HCT116 (cell line): ENCODE measurements around the gene SPG7. TPM values are rescaled to one million over a fixed set of nuclear protein-coding genes. Genes with fewer than 3 reads are reported as not detected.

Source experiments
- ATAC-seq: fragments of 200-7000 bp; cut with Tn5 transposase; 2 replicates; pipeline ENCODE4 v1.9.1; 2020; ENCODE audit warnings: mild to moderate bottlenecking, moderate library complexity
- BruUV-seq: library from RNA; stranded (reverse); fragments of 400-500 nt; replicated peaks from 2 replicates; lab custom pipeline; 2021; lab: Mats Ljungman, UMichigan
- CTCF ChIA-PET: fragments of 300-600 bp; sonication (Branson Sonifier 250); formaldehyde crosslinking; loops from one replicate; lab custom pipeline; 2021; ENCODE audit warnings: antibody characterized with exemption; lab: Charles Lee
- POLR2A ChIA-PET: fragments of 300-600, 350-600 bp; sonication (Branson Sonifier 250); formaldehyde crosslinking; loops from one replicate; lab custom pipeline; 2021; ENCODE audit warnings: antibody characterized with exemption; lab: Charles Lee
- RAD21 ChIA-PET, 2 experiments: fragments of 300-600 bp; sonication (Branson Sonifier 250); formaldehyde crosslinking; loops; one replicate each; lab custom pipeline; 2023; ENCODE audit warnings: low total read pairs in 2 of 2; ENCODE audit not compliant: uncharacterized antibody in 2 of 2, unreplicated experiment in 2 of 2, low non-redundant PET in 1 of 2; lab: Charles Lee
- DNase-seq: peaks from one replicate; pipeline ENCODE4 v3.0.0-alpha.2; 2010; ENCODE audit warnings: low read depth, low spot score
- H2AFZ ChIP-seq: fragments of 200-600 bp; shearing (Covaris generic), sonication (generic); 2 replicates; pipeline ENCODE4 v1.6.1; 2017; ENCODE audit warnings: low read depth, mixed run types, mixed read lengths, antibody characterized with exemption, low read length; ENCODE audit not compliant: poor library complexity, severe bottlenecking
- H3K27ac ChIP-seq: 2 replicates; pipeline ENCODE4 v1.5.1; 2012; ENCODE audit warnings: low read depth, low read length
- H3K27me3 ChIP-seq: fragments of 200-600 bp; sonication (generic); 2 replicates; pipeline ENCODE4 v1.6.1; 2016; ENCODE audit warnings: mixed run types, low read length, mixed read lengths; ENCODE audit not compliant: insufficient read depth
- H3K36me3 ChIP-seq, 2 experiments: fragments of 200-500 bp in 1 of 2; fragments of 200-600 bp in 1 of 2; sonication (Bioruptor generic) in 1 of 2; sonication (generic) in 1 of 2; 2 replicates each; pipeline versions ENCODE4 v1.5.1 to v1.6.1; 2014 to 2016; ENCODE audit warnings: low read length in 2 of 2, inconsistent platforms in 1 of 2, mixed read lengths in 1 of 2, mixed run types in 1 of 2; ENCODE audit not compliant: insufficient read depth in 2 of 2, control insufficient read depth in 1 of 2
- H3K4me1 ChIP-seq, 2 experiments: fragments of 200-600 bp in 1 of 2; sonication (generic) in 1 of 2; 2 replicates each; pipeline versions ENCODE4 v1.5.1 to v1.6.1; 2012 to 2017; ENCODE audit warnings: low read length in 2 of 2, inconsistent platforms in 1 of 2, mild to moderate bottlenecking in 1 of 2, mixed read lengths in 1 of 2, mixed run types in 1 of 2, moderate library complexity in 1 of 2; ENCODE audit not compliant: insufficient read depth in 2 of 2, control insufficient read depth in 1 of 2
- H3K4me2 ChIP-seq: fragments of 200-600 bp; sonication (generic); 2 replicates; pipeline ENCODE4 v1.6.1; 2017; ENCODE audit warnings: mixed run types, low read length, mixed read lengths
- H3K4me3 ChIP-seq, 2 experiments: fragments of 200-600 bp in 1 of 2; sonication (generic) in 1 of 2; replicated peaks in 1 of 2; 2 replicates each; pipeline ENCODE4 v1.5.1; 2011 to 2016; ENCODE audit warnings: low read length in 2 of 2, control low read depth in 1 of 2, low read depth in 1 of 2, mild to moderate bottlenecking in 1 of 2, mixed read lengths in 1 of 2, mixed run types in 1 of 2
- H3K79me2 ChIP-seq: fragments of 200-600 bp; sonication (generic); 2 replicates; pipeline ENCODE4 v1.6.1; 2017; ENCODE audit warnings: mild to moderate bottlenecking, mixed run types, low read length, moderate library complexity, mixed read lengths; ENCODE audit not compliant: insufficient read depth
- H3K9ac ChIP-seq: fragments of 200-600 bp; sonication (generic); 2 replicates; pipeline ENCODE4 v1.6.1; 2016; ENCODE audit warnings: low read length, mixed read lengths
- H3K9me2 ChIP-seq: fragments of 200-600 bp; sonication (generic), shearing (Covaris generic); 2 replicates; pipeline ENCODE4 v1.6.1; 2017; ENCODE audit warnings: mixed run types, mild to moderate bottlenecking, moderate library complexity; ENCODE audit not compliant: insufficient read depth
- H3K9me3 ChIP-seq, 2 experiments: fragments of 200-500 bp in 1 of 2; fragments of 200-600 bp in 1 of 2; sonication (Bioruptor generic) in 1 of 2; sonication (generic) in 1 of 2; 2 replicates each; pipeline ENCODE4 v1.6.1; 2014 to 2017; ENCODE audit warnings: low read length in 2 of 2, mixed read lengths in 2 of 2, inconsistent platforms in 1 of 2, low read depth in 1 of 2, mild to moderate bottlenecking in 1 of 2, mixed run types in 1 of 2, moderate library complexity in 1 of 2; ENCODE audit not compliant: control insufficient read depth in 1 of 2, insufficient read depth in 1 of 2
- H4K20me1 ChIP-seq: fragments of 200-600 bp; sonication (generic), shearing (Covaris generic); 2 replicates; pipeline ENCODE4 v1.6.1; 2017; ENCODE audit warnings: mixed run types, mild to moderate bottlenecking, moderate library complexity; ENCODE audit not compliant: insufficient read depth
- CEBPB ChIP-seq: IDR thresholded peaks from 2 replicates; pipeline ENCODE4 v1.6.1; 2012; ENCODE audit warnings: low read depth
- EGR1 ChIP-seq: IDR thresholded peaks from 2 replicates; pipeline ENCODE4 v1.6.1; 2012; ENCODE audit warnings: low read depth
- ELF1 ChIP-seq: IDR thresholded peaks from 2 replicates; pipeline ENCODE4 v1.6.1; 2012; ENCODE audit warnings: low read depth, borderline replicate concordance
- EZH2 ChIP-seq: fragments of 200-600 bp; sonication (generic); IDR thresholded peaks from 2 replicates; pipeline ENCODE4 v1.6.1; 2017; ENCODE audit warnings: antibody characterized with exemption, mixed run types
- EZH2phosphoT487 ChIP-seq: fragments of 200-600 bp; IDR thresholded peaks from 2 replicates; pipeline ENCODE4 v1.6.1; 2018; ENCODE audit warnings: antibody characterized with exemption, borderline replicate concordance
- POLR2A ChIP-seq: IDR thresholded peaks from 2 replicates; pipeline ENCODE4 v1.7.0; 2011; ENCODE audit warnings: borderline replicate concordance; ENCODE audit not compliant: insufficient read depth, insufficient read length; ENCODE audit errors: extremely low read depth
- POLR2AphosphoS5 ChIP-seq: IDR thresholded peaks from 2 replicates; pipeline ENCODE4 v1.6.1; 2011; ENCODE audit warnings: mild to moderate bottlenecking, low read depth, low read length, moderate library complexity
- RAD21 ChIP-seq: IDR thresholded peaks from 2 replicates; pipeline ENCODE4 v1.6.1; 2012; ENCODE audit warnings: low read depth, mild to moderate bottlenecking
- SIN3A ChIP-seq: IDR thresholded peaks from 2 replicates; pipeline ENCODE4 v1.6.1; 2012; ENCODE audit warnings: low read depth
- SP1 ChIP-seq: IDR thresholded peaks from 2 replicates; pipeline ENCODE4 v1.6.1; 2012; ENCODE audit warnings: low read depth
- SRF ChIP-seq: IDR thresholded peaks from 2 replicates; pipeline ENCODE4 v1.6.1; 2012; ENCODE audit warnings: low read depth
- YY1 ChIP-seq: IDR thresholded peaks from 2 replicates; pipeline ENCODE4 v1.6.1; 2011; ENCODE audit warnings: low read length, low read depth, moderate library complexity, mild to moderate bottlenecking; ENCODE audit not compliant: insufficient replicate concordance; ENCODE audit errors: extremely low read depth
- ZFX ChIP-seq: fragments of 450-650 bp; IDR thresholded peaks from 2 replicates; pipeline ENCODE4 v1.6.1; 2017
- ZNF274 ChIP-seq: fragments of 200-500 bp; sonication (Bioruptor generic); IDR thresholded peaks from 2 replicates; pipeline ENCODE4 v1.6.1; 2014; ENCODE audit warnings: mild to moderate bottlenecking, low read depth, low read length, inconsistent platforms
- intact Hi-C: fragments of 100-400 bp; cut with micrococcal nuclease; formaldehyde crosslinking; loops from 2 replicates; pipeline ENCODE4 v1.10.0; 2022
- total RNA-seq: library from RNA; stranded (reverse); gene quantifications from one replicate; pipeline ENCODE4 v1.2.1, GENCODE V29; 2021; ENCODE audit not compliant: unreplicated experiment
- TF ChIP-seq, protein P1 (sequence below), 3 experiments: fragments of 200-600 bp in 1 of 3; sonication (generic) in 1 of 3; IDR thresholded peaks in 2 of 3; conservative IDR thresholded peaks in 1 of 3; 2 replicates each; pipeline ENCODE4 v1.5.1; 2012 to 2017; ENCODE audit warnings: low read depth in 2 of 3, low read length in 2 of 3, antibody characterized with exemption in 1 of 3, borderline replicate concordance in 1 of 3, control low read depth in 1 of 3, mild to moderate bottlenecking in 1 of 3, mixed read lengths in 1 of 3, mixed run types in 1 of 3, moderate library complexity in 1 of 3; ENCODE audit not compliant: insufficient read depth in 1 of 3
- TF ChIP-seq, protein P2 (sequence below): IDR thresholded peaks from 2 replicates; pipeline ENCODE4 v1.6.1; 2012; ENCODE audit warnings: low read depth
- TF ChIP-seq, protein P3 (sequence below): IDR thresholded peaks from 2 replicates; pipeline ENCODE4 v1.6.1; 2011; ENCODE audit warnings: mild to moderate bottlenecking, low read length, moderate library complexity; ENCODE audit not compliant: insufficient replicate concordance; ENCODE audit errors: extremely low read depth
- TF ChIP-seq, protein P4 (sequence below): IDR thresholded peaks from 2 replicates; pipeline ENCODE4 v1.6.1; 2012

The SPG7 gene
- total RNA-seq, 1 experiment from 2014 or later, result 116 TPM

DNA sequence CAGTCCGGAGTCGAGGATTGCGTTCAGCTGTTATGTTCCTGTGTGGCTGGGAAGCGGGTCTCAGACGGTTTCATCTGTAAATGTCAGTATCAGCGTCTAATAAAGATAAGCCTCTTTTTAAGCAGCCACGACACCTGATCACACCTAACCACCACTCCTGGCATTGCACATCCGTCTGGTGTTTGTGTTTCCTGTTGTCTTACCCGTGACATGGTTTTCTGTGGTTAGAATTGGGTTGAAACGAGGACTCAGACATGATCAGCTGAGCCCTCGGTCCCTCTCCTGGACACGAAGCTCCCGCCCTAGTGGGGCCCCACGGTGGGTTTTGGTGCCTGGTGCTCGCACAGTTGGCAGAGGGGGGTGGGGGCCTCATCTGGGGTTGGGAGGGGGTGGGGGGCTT, 85.6 kb downstream of the SPG7 start:
- H3K4me2 ChIP-seq, result no peak overlapping the region
- DNase-seq (no peak), ATAC-seq (no peak)
- no peaks in the 10 kb centered on the region for H3K79me2 ChIP-seq
- peaks cover 0 to 10% of the 10 kb centered on the region in 2 experiments; a peak in 2 of 4 replicates for H3K4me1 ChIP-seq
- peaks cover 11 to 14% of the 10 kb centered on the region in 2 experiments; a peak in 3 of 4 replicates for H3K36me3 ChIP-seq
- H3K27ac ChIP-seq, result no peak overlapping the region
- RAD21 ChIA-PET, result no interaction called here
- H3K9ac ChIP-seq, result no peak overlapping the region
- no peaks in the 10 kb centered on the region for H3K9me3 ChIP-seq
- TF ChIP-seq ELF1 (no peak), ZFX (no peak), POLR2A (no peak), EZH2 (no peak), SIN3A (no peak), YY1 (no peak), EGR1 (no peak), SP1 (no peak), POLR2AphosphoS5 (no peak), RAD21 (no peak), ZNF274 (no peak), CEBPB (no peak), SRF (no peak), EZH2phosphoT487 (no peak)
- TF ChIP-seq, protein P1, sequence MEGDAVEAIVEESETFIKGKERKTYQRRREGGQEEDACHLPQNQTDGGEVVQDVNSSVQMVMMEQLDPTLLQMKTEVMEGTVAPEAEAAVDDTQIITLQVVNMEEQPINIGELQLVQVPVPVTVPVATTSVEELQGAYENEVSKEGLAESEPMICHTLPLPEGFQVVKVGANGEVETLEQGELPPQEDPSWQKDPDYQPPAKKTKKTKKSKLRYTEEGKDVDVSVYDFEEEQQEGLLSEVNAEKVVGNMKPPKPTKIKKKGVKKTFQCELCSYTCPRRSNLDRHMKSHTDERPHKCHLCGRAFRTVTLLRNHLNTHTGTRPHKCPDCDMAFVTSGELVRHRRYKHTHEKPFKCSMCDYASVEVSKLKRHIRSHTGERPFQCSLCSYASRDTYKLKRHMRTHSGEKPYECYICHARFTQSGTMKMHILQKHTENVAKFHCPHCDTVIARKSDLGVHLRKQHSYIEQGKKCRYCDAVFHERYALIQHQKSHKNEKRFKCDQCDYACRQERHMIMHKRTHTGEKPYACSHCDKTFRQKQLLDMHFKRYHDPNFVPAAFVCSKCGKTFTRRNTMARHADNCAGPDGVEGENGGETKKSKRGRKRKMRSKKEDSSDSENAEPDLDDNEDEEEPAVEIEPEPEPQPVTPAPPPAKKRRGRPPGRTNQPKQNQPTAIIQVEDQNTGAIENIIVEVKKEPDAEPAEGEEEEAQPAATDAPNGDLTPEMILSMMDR (IDR thresholded peaks at IDR 0.05 in 2 of 3, conservative IDR thresholded peaks at IDR 0.05 in 1 of 3; ENCODE audit: borderline replicate concordance in 1 of 3, insufficient read depth in 1 of 3, low read depth in 2 of 3, low read length in 2 of 3), result no peak
- TF ChIP-seq, protein P2, sequence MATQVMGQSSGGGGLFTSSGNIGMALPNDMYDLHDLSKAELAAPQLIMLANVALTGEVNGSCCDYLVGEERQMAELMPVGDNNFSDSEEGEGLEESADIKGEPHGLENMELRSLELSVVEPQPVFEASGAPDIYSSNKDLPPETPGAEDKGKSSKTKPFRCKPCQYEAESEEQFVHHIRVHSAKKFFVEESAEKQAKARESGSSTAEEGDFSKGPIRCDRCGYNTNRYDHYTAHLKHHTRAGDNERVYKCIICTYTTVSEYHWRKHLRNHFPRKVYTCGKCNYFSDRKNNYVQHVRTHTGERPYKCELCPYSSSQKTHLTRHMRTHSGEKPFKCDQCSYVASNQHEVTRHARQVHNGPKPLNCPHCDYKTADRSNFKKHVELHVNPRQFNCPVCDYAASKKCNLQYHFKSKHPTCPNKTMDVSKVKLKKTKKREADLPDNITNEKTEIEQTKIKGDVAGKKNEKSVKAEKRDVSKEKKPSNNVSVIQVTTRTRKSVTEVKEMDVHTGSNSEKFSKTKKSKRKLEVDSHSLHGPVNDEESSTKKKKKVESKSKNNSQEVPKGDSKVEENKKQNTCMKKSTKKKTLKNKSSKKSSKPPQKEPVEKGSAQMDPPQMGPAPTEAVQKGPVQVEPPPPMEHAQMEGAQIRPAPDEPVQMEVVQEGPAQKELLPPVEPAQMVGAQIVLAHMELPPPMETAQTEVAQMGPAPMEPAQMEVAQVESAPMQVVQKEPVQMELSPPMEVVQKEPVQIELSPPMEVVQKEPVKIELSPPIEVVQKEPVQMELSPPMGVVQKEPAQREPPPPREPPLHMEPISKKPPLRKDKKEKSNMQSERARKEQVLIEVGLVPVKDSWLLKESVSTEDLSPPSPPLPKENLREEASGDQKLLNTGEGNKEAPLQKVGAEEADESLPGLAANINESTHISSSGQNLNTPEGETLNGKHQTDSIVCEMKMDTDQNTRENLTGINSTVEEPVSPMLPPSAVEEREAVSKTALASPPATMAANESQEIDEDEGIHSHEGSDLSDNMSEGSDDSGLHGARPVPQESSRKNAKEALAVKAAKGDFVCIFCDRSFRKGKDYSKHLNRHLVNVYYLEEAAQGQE, result no peak
- TF ChIP-seq, protein P3, sequence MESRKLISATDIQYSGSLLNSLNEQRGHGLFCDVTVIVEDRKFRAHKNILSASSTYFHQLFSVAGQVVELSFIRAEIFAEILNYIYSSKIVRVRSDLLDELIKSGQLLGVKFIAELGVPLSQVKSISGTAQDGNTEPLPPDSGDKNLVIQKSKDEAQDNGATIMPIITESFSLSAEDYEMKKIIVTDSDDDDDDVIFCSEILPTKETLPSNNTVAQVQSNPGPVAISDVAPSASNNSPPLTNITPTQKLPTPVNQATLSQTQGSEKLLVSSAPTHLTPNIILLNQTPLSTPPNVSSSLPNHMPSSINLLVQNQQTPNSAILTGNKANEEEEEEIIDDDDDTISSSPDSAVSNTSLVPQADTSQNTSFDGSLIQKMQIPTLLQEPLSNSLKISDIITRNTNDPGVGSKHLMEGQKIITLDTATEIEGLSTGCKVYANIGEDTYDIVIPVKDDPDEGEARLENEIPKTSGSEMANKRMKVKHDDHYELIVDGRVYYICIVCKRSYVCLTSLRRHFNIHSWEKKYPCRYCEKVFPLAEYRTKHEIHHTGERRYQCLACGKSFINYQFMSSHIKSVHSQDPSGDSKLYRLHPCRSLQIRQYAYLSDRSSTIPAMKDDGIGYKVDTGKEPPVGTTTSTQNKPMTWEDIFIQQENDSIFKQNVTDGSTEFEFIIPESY, result no peak
- TF ChIP-seq, protein P4, sequence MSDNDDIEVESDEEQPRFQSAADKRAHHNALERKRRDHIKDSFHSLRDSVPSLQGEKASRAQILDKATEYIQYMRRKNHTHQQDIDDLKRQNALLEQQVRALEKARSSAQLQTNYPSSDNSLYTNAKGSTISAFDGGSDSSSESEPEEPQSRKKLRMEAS, result no peak
- intact Hi-C loops, result no loop called here
- BruUV-seq, result no TSS peak
- H4K20me1 ChIP-seq, result no peaks in the 10 kb centered on the region
- H3K9me2 ChIP-seq, result no peaks in the 10 kb centered on the region
- H2AFZ ChIP-seq, result no peak overlapping the region
- POLR2A ChIA-PET, result no interaction called here
- CTCF ChIA-PET, result no interaction called here
- H3K27me3 ChIP-seq, result no peaks in the 10 kb centered on the region
- H3K4me3 ChIP-seq, result no peak overlapping the region
